ENCODE data around the gene C8B. TPM values are rescaled to one million over a fixed set of nuclear protein-coding genes. Genes with fewer than 3 reads are reported as not detected.

C8B gene
- total and polyA plus RNA-seq, 2 of the 13 experiments (the other 11 are each of a cell fraction or from before 2014, with no cell fraction given), result 8.4 to 11.3 TPM

- TF ChIP-seq MZF1 (CRISPR knock-in tag; IDR thresholded peaks at IDR 0.05; ENCODE audit: borderline replicate concordance) (no peak), NR3C1 (CRISPR knock-in tag; IDR thresholded peaks at IDR 0.05) (no peak), HNRNPH1 (optimal IDR thresholded peaks at IDR 0.05; ENCODE audit: low read depth, low read length) (no peak), KDM5B (CRISPR knock-in tag; IDR thresholded peaks at IDR 0.05; ENCODE audit: borderline replicate concordance) (0 out of 2 replicates have a peak, but pooled peaks have one; percentile 49), FOXM1 (CRISPR knock-in tag; IDR thresholded peaks at IDR 0.05) (no peak), YEATS2 (CRISPR knock-in tag; IDR thresholded peaks at IDR 0.05; ENCODE audit: borderline replicate concordance) (peak; percentile 41; the same call in 1 of the 2 replicates), HNF1B (CRISPR knock-in tag; IDR thresholded peaks at IDR 0.05) (peak; percentile 97), ZNF569 (CRISPR knock-in tag; IDR thresholded peaks at IDR 0.05; ENCODE audit: borderline replicate concordance) (no peak), ZBTB20 (CRISPR knock-in tag; IDR thresholded peaks at IDR 0.05; ENCODE audit: borderline replicate concordance, low read depth) (peak; percentile 48; the same call in 1 of the 2 replicates), GTF3A (CRISPR knock-in tag; conservative IDR thresholded peaks at IDR 0.05) (no peak), ZNF720 (CRISPR knock-in tag; IDR thresholded peaks at IDR 0.05) (no peak), ZNF432 (CRISPR knock-in tag; IDR thresholded peaks at IDR 0.05; ENCODE audit: borderline replicate concordance) (no peak), ZNF44 (CRISPR knock-in tag; IDR thresholded peaks at IDR 0.05) (no peak), ZBTB44 (CRISPR knock-in tag; IDR thresholded peaks at IDR 0.05) (no peak), E2F1 (CRISPR knock-in tag; IDR thresholded peaks at IDR 0.05) (0 out of 2 replicates have a peak, but pooled peaks have one; percentile 22)
- TF ChIP-seq, protein P1, sequence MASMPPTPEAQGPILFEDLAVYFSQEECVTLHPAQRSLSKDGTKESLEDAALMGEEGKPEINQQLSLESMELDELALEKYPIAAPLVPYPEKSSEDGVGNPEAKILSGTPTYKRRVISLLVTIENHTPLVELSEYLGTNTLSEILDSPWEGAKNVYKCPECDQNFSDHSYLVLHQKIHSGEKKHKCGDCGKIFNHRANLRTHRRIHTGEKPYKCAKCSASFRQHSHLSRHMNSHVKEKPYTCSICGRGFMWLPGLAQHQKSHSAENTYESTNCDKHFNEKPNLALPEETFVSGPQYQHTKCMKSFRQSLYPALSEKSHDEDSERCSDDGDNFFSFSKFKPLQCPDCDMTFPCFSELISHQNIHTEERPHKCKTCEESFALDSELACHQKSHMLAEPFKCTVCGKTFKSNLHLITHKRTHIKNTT (CRISPR knock-in tag; IDR thresholded peaks at IDR 0.05), result no peak
- TF ChIP-seq, protein P2, sequence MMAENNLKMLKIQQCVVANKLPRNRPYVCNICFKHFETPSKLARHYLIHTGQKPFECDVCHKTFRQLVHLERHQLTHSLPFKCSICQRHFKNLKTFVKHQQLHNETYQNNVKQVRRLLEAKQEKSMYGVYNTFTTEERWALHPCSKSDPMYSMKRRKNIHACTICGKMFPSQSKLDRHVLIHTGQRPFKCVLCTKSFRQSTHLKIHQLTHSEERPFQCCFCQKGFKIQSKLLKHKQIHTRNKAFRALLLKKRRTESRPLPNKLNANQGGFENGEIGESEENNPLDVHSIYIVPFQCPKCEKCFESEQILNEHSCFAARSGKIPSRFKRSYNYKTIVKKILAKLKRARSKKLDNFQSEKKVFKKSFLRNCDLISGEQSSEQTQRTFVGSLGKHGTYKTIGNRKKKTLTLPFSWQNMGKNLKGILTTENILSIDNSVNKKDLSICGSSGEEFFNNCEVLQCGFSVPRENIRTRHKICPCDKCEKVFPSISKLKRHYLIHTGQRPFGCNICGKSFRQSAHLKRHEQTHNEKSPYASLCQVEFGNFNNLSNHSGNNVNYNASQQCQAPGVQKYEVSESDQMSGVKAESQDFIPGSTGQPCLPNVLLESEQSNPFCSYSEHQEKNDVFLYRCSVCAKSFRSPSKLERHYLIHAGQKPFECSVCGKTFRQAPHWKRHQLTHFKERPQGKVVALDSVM (CRISPR knock-in tag; IDR thresholded peaks at IDR 0.05), result no peak
- TF ChIP-seq, protein P3, sequence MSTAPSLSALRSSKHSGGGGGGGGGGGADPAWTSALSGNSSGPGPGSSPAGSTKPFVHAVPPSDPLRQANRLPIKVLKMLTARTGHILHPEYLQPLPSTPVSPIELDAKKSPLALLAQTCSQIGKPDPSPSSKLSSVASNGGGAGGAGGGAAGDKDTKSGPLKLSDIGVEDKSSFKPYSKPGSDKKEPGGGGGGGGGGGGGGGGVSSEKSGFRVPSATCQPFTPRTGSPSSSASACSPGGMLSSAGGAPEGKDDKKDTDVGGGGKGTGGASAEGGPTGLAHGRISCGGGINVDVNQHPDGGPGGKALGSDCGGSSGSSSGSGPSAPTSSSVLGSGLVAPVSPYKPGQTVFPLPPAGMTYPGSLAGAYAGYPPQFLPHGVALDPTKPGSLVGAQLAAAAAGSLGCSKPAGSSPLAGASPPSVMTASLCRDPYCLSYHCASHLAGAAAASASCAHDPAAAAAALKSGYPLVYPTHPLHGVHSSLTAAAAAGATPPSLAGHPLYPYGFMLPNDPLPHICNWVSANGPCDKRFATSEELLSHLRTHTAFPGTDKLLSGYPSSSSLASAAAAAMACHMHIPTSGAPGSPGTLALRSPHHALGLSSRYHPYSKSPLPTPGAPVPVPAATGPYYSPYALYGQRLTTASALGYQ (CRISPR knock-in tag; IDR thresholded peaks at IDR 0.05), result peak; percentile 91
These were observed 55.3 kb downstream of the C8B start (continued) for GRCh38 chr1:56910441-56910985.

All from HepG2 (cell line).